Calu3 (cell line): ENCODE data around the gene ETNK2. TPM values are rescaled to one million over a fixed set of nuclear protein-coding genes. Genes with fewer than 3 reads are reported as not detected.
A peak's percentile ranks its signal among the peaks of the same experiment; 100 is the strongest.

Experiments
- BruUV-seq: library from RNA; stranded (reverse); fragments of 400-500 nt; replicated peaks from 2 replicates; lab custom pipeline; 2021; lab: Mats Ljungman, UMichigan
- CTCF ChIA-PET: fragments of 300-600 bp; sonication (Branson Sonifier 250); formaldehyde crosslinking; loops from one replicate; lab custom pipeline; 2022; ENCODE audit warnings: antibody characterized with exemption; lab: Charles Lee
- DNase-seq: peaks from one replicate; pipeline ENCODE4 v3.0.0; 2022
- H3K27ac Mint-ChIP-seq: one replicate; pipeline ENCODE4 v1.8.0; 2022; ENCODE audit warnings: mixed read lengths; ENCODE audit not compliant: unreplicated experiment
- H3K27me3 Mint-ChIP-seq: one replicate; pipeline ENCODE4 v1.8.0; 2022; ENCODE audit warnings: mixed read lengths; ENCODE audit not compliant: unreplicated experiment
- H3K36me3 Mint-ChIP-seq: one replicate; pipeline ENCODE4 v1.8.0; 2022; ENCODE audit warnings: mild to moderate bottlenecking, moderate library complexity, mixed read lengths; ENCODE audit not compliant: insufficient read depth, unreplicated experiment
- H3K4me1 Mint-ChIP-seq: one replicate; pipeline ENCODE4 v1.8.0; 2022; ENCODE audit warnings: mild to moderate bottlenecking, low read depth, mixed read lengths; ENCODE audit not compliant: unreplicated experiment
- H3K4me3 Mint-ChIP-seq: one replicate; pipeline ENCODE4 v1.8.0; 2022; ENCODE audit warnings: mild to moderate bottlenecking, low read depth, moderate library complexity, mixed read lengths; ENCODE audit not compliant: unreplicated experiment
- H3K9me3 Mint-ChIP-seq: one replicate; pipeline ENCODE4 v1.8.0; 2022; ENCODE audit warnings: low read depth, mixed read lengths; ENCODE audit not compliant: unreplicated experiment
- CTCF ChIP-seq: fragments of 200-600 bp; IDR thresholded peaks from one replicate; pipeline ENCODE4 v1.8.0; 2022; ENCODE audit warnings: antibody characterized with exemption; ENCODE audit not compliant: unreplicated experiment
- intact Hi-C: fragments of 100-400 bp; cut with micrococcal nuclease; formaldehyde crosslinking; loops from one replicate; pipeline ENCODE4 v1.10.0; 2022; ENCODE audit not compliant: unreplicated experiment
- total RNA-seq: library from RNA; stranded (reverse); gene quantifications from 2 replicates; pipeline ENCODE4 v1.2.3, GENCODE V29; 2022

ETNK2 gene
- total RNA-seq, 1 experiment from 2014 or later: 5.0 TPM

- CTCF ChIA-PET: interaction anchor here (0.5 to 1.7 kb wide), 6 partner anchors 13 to 656 kb away, joined by 3 to 11 read pairs (median 4); no protein-coding TSS in a partner anchor
- Mint-ChIP-seq H3K36me3 (peaks cover 8% of the 10 kb centered on the region), H3K27ac (no peak overlapping the region), H3K4me1 (no peaks in the 10 kb centered on the region), H3K9me3 (no peaks in the 10 kb centered on the region), H3K27me3 (no peaks in the 10 kb centered on the region), H3K4me3 (no peak overlapping the region)
- no peak for DNase-seq
- BruUV-seq: no TSS peak
- intact Hi-C loops: no loop called here
- TF ChIP-seq CTCF: no peak
Observed at GRCh38 chr1:204174958-204175357, 23.1 kb upstream of the ETNK2 start.

DNA sequence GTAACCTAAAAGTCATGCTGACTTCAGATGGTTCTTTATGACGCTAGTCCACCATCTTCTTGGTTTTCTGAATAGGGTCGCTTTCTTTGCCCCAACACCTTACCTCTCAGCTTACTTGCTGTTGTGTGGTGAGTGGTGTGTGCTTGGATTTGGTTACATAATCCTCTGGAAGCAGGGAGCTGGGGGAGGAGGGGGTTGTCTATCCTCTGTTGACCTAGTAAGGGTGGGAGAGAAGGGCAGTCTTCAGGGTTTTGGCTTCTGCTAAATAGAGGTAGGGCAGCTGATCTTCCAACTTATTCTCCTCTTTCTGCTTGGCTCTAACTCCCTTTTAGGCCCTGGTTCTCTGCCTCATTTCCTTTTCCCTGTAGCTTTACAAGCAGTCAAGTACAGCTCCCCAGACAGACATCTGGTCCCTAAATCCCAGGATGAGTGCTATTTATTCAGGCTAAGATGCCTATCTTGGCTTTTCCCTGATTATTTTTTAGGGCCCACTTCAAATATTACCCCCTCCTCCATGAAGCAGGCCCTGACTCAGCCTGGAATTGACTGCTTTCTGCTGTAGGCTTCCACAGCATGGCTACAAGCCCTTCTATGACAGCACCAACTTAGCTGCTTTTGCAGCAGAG lies 20.7 kb upstream of the ETNK2 start:
- DNase-seq: no peak
- peak overlapping the region; percentile 84 for H3K27ac Mint-ChIP-seq
- TF ChIP-seq CTCF: no peak
- CTCF ChIA-PET: interaction anchor here (1.3 to 3.0 kb wide), 2 partner anchors 16 to 26 kb away, joined by 3 to 12 read pairs; no protein-coding TSS in a partner anchor
- no peak overlapping the region for H3K4me3 Mint-ChIP-seq
- H3K9me3 Mint-ChIP-seq: peaks cover under 1% of the 10 kb centered on the region
- H3K27me3 Mint-ChIP-seq: no peaks in the 10 kb centered on the region
- BruUV-seq: no TSS peak
- no peaks in the 10 kb centered on the region for H3K4me1 Mint-ChIP-seq
- intact Hi-C loops: no loop called here
- H3K36me3 Mint-ChIP-seq: peaks cover 8% of the 10 kb centered on the region

GRCh38 chr1:204171751-204172178 lies 19.9 kb upstream of the ETNK2 start:
- TF ChIP-seq CTCF: no peak
- Mint-ChIP-seq H3K4me3 (peak overlapping the region; percentile 45), H3K36me3 (peaks cover 8% of the 10 kb centered on the region), H3K9me3 (peaks cover 3% of the 10 kb centered on the region), H3K4me1 (no peaks in the 10 kb centered on the region), H3K27me3 (no peaks in the 10 kb centered on the region), H3K27ac (peak overlapping the region; percentile 84)
- no TSS peak for BruUV-seq
- peak; percentile 73 for DNase-seq
- CTCF ChIA-PET: interaction anchor here (1.3 to 3.0 kb wide), 2 partner anchors 17 to 27 kb away, joined by 3 to 12 read pairs; no protein-coding TSS in a partner anchor
- intact Hi-C loops: no loop called here

DNA sequence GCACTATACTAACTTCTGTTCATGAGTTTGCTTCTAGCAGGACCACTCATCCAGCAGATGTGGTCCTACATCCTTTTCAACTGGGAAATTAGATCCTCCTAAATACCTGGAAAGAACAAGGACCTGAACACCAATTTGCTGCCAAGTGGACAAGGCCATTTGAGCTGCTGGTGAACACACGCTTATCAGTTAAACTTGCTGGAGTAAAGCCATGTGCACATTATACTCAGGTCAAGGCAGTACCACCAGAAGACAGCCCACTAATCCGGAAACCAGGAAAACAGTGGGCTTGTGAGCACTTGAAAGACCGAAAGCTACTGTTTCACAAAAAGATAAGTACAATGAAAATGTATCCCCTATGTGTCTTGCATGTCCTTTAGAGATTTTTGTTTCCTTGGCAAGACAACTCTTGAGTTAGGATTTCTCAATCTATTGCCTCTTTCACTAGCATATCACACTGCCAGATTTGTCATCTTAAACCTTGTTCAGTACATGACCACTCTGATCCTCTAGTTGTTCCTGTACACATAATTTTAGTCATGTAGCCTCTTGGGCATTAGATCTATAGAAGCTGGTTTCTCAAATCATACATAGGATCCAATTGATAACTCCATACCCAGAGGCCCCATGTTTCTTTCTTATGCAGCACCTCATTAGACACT lies 18.8 kb upstream of the ETNK2 start:
- no peak overlapping the region for H3K4me3 Mint-ChIP-seq
- no peak for TF ChIP-seq CTCF
- H3K27ac Mint-ChIP-seq: peak overlapping the region; percentile 21
- no peak for DNase-seq
- no peaks in the 10 kb centered on the region for H3K27me3 Mint-ChIP-seq
- H3K9me3 Mint-ChIP-seq: peaks cover 3% of the 10 kb centered on the region
- intact Hi-C loops: no loop called here
- no peaks in the 10 kb centered on the region for H3K4me1 Mint-ChIP-seq
- no TSS peak for BruUV-seq
- peaks cover 8% of the 10 kb centered on the region for H3K36me3 Mint-ChIP-seq
- CTCF ChIA-PET: interaction anchor here (3.0 kb wide), 1 partner anchor 28 kb away, joined by 12 read pairs; no protein-coding TSS in a partner anchor
